HG03045 (cell line): Measurements from ENCODE around the gene HGS.
"Not testable (repeated sequence)": the region's sequence is repeated elsewhere in the genome, so short reads cannot be mapped to it uniquely, and the experiment has no call there.

ENCODE experiments used
- ATAC-seq: cut with Tn5 transposase; IDR thresholded peaks from one replicate; pipeline ENCODE4 v1.9.1; 2021; ENCODE audit warnings: mild to moderate bottlenecking, moderate library complexity; ENCODE audit not compliant: unreplicated experiment

The HGS gene

DNA sequence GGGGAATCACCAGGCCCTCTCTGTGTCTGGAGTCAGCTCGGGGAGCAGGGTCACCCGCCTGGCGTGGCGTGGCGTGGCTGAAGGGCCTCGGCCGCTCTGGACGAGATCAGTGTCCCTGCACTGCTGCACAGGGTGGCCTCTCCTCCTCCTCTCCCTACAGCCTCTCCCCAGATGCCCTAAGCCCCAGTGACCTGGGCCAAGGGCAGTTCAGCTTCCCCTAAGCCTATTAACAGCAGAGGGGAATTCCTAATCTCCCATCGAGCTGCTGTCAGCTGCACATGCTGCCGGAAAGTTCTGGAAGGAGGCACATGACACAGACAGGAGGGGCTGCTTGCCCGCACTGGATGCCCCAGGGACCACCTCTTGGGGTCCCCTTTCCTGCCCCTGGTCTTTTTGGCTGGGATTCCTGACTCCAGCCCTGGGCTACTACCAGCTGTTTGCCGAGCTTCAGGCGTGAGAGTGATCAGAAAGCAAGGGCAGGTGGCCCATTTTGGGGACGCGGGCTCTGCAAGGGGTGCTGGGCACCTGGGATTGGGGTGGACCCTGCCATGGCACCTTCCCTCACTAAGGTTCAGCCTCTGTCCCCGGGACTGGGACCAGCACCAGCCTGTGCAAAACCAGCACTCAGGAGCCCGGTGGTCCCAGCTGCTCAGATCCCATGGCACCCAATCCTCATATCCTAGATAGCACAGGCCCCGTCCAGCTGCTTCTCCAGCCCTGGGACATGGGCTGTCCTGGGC, 28.3 kb upstream of the HGS start:
- ATAC-seq = no peak

GRCh38 chr17:81656118-81656743, 27.6 kb upstream of the HGS start, which contains the start of gene PDE6G:
PDE6G (minus strand) TSS chr17:81656542; CDS start chr17:81653305, 3,237 bp downstream.
- no peak for ATAC-seq

- no peak for ATAC-seq
These were observed 27.0 kb upstream of the HGS start for GRCh38 chr17:81656835-81657234.

GRCh38 chr17:81659038-81659437, 24.8 kb upstream of the HGS start:
- no peak for ATAC-seq

GRCh38 chr17:81660441-81660840, 23.4 kb upstream of the HGS start:
- ATAC-seq = no peak

GRCh38 chr17:81662002-81662401, 21.8 kb upstream of the HGS start:
- ATAC-seq = no peak

DNA sequence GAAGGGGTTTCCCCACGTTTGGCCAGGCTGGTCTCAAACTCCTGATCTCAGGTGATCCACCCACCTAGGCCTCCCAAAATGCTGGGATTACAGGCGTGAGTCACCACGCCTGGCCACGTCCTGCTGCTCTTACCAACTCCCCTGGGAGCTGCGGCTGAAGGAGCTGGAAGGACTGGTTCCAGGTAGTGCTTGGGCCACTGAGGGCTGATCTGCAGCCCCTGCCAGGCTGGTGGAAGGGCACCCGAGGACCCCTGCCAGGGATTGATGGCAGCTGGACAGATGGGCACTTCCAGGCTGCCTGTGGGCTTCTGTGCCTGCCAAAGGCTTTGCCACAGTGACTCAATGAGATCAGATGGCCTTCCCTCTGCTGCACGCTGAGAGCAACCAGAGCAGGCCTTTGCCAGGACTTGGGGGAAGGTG, 19.8 kb upstream of the HGS start:
- ATAC-seq = no peak

- ATAC-seq = no peak
These were observed 18.4 kb upstream of the HGS start for GRCh38 chr17:81665205-81666091.

- peak; percentile 19 for ATAC-seq
These were observed 17.8 kb upstream of the HGS start for GRCh38 chr17:81666092-81666341.

DNA sequence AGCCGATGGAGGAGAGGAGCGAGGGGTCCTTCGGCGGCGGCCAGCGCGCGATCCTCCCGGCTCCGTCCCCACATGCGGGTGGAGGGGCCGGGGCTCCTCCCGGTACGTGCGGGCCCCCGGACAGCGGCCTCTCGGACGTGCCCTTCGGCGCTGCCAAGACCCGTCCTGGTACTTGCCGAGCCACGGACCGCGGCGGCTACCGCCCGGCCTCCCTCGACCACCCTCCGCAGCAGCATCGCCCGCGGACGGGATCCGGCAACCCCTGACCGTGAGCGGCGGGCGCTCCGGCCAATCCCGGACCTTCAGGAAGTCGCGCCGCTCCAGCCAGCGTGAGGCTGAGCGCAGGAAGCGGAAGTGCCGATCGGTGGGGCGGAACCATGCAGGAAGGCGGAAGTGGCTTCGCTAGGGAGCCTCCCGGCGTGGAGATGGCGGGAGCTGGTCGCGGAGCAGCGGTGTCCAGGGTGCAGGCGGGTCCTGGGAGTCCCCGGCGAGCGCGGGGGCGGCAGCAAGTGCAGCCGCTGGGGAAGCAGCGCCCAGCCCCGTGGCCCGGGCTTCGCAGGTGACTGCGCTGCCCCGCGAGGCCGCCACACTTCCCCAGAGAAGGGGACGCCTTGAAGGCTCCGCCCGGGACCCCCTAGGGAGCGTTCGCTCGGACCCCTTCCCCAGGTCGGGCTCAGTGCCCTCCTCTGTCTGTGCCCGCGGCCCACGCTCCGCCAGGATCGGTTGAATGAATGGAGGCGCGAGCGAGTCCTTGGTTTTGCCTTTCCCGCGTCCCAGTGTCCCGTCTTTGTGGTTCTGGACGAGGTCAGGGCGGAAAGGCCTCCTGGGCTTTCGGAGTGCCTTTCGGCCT, 17.2 kb upstream of the HGS start, which contains the start of the genes CCDC137 and OXLD1:
CCDC137 (plus strand) TSS at position 396 of the 850 bp plus-strand sequence; CDS start at position 426, 30 bp downstream.
OXLD1 (minus strand) TSS at position 264 of the 850 bp plus-strand sequence; CDS start at position 236, 28 bp downstream.
- ATAC-seq = peak; percentile 86

DNA sequence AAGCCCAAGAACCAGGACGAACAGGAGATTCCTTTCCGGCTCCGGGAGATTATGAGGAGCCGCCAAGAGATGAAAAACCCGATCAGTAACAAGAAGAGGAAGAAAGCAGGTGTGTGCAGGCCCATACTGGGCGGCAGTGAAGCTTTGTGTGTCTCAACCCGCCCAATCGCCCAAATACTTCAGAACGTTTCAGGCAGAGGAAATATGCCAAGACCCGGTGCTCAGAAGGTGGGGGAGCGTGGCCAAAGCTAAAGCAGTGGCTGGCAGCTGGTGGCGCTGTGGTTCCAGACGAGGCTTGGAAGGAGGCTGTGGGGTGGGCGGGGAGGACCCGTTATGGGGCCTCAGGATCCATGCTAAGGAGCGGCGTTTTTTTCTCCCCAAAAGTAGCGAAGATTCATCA, 16.1 kb upstream of the HGS start:
- no peak for ATAC-seq

DNA sequence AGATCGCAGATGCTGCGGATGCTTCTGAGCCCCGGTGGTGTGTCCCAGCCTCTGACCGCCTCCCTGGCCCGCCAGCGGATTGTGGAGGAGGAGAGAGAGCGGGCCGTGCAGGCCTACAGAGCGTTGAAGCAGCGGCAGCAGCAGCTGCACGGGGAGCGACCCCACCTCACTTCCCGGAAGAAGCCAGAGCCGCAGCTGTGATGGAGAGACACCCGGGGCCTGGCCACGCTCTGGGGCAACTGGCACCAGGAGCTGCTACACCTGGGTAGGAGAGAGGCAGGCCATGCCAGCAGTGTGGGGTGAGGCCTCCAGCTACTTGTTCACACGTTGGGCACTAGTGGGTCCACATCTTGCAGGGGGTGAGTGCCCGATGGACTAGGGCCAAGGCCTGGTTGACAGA, 11.3 kb upstream of the HGS start:
- ATAC-seq = no peak

- ATAC-seq = no peak
These were observed 10.9 kb upstream of the HGS start for GRCh38 chr17:81672954-81673353.

DNA sequence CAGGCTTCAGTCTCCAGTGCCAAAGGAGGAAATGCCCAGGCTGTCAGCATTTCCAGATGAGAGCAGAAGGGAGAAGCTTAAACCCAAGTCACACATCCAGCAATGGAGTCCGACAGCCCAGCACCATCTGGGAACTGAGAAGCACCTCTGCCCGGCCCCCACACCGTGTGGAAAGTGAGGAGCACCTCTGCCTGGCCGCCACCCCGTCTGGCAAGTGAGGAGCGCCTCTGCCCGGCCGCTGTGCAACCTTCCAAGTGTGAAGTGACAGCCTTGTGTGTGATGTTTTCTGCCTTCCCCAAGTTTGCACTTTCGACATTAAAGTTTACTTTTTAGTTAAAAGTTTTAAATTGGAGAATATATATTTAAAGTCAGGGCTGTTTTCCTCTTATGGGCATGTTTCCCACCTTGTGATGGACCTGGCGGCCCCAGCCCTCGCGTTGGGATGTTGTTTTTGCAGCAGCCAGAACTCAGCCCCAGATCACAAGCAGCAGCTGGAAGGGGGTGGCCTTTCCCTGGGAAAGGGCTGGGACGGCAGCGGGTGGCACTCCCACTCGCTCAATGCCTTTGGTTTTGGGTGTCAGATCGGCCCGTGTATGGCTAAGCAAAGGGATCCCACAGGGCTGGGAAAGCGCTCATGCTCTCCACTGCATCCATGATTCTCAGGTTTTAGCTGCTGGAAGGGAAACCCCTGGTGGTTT, 10.1 kb upstream of the HGS start:
- no peak for ATAC-seq

DNA sequence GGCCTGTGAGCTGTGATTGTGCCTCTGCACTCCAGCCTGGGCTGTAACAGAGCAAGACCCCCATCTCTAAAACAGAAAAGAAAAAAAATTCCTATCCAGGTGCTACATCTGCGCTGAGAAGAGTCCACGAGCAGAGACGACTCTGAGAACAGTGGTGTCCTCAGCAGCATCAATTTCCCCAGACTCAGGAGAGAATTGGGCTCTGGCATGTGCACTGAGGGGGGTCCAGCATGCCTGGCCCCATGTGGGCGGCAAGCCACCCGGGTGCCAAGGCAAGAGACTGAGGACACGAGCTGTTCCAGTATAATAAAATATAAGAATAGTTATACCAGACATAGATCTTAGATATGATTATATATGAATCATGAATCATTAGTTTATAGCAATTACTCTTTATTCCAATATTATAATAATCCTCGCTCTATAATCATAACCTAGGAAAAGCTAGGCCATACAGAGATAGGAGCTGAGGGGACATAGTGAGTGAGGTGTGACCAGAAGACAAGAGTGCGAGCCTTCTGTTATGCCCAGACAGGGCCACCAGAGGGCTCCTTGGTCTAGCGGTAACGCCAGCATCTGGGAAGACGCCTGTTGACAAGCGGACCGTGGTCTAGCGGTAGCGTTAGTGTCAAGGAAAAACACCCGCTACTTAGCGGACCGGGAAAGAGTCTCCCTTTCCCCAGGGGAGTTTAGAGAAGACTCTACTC, 8.1 kb upstream of the HGS start:
- not testable (repeated sequence) for ATAC-seq

- no peak for ATAC-seq
These were observed 6.9 kb upstream of the HGS start for GRCh38 chr17:81676906-81677305.

GRCh38 chr17:81680150-81680549, 3.7 kb upstream of the HGS start:
- ATAC-seq = no peak

GRCh38 chr17:81681672-81682071, 2.1 kb upstream of the HGS start:
- ATAC-seq = no peak

DNA sequence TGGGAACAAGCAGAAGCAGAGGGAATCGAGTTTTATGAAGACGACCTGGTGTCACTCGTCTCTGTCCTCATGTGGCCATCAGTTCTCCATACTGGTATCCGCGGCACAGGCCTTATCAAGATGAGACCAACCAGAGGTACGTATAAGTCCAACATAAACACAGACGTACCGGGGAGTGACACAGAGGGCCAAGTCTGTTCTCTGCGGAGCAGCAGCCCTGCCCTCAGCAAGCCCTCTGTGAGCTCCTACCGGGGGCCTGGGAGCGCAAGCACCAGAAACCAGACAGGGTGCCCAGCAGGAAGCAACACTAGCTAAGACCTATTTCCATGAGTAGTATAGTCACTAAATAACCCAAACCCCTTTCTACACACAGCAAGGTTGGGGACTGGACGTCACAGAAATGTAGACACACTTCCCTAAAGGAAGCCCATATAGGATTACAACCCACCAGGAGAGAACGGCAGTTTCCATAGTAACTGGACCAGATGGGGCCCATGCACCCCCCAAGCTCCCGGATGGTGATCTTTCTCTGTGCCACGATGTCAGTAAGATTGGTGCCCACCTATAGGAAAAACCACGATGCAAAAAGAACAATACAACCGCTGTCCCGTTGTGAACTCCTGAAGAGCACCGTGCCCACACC, 1.1 kb upstream of the HGS start:
- no peak for ATAC-seq
